ENCODE results near the gene IMMT.
A peak's percentile ranks its signal among the peaks of the same experiment; 100 is the strongest.

The IMMT gene

DNA sequence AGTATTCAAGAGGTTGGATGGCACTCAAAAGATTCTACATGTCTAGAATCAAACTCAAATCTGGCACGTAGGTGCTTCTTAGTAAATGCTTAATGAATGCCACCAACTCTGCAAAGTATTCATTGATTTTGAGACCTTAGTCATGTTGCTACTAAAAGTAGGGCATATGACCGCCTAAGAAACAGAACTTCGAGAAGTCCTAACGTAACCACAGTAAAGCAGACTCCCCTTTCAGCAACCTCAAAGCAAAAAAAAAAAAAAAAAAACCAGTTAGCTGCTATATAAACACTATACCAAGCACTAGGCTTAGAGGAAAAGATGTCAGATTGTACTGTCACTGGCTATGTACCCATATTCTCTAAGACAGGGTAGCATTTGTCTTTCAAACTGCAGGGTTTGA is 55.3 kb downstream of the IMMT start:
- DNase-seq: no peak

DNA sequence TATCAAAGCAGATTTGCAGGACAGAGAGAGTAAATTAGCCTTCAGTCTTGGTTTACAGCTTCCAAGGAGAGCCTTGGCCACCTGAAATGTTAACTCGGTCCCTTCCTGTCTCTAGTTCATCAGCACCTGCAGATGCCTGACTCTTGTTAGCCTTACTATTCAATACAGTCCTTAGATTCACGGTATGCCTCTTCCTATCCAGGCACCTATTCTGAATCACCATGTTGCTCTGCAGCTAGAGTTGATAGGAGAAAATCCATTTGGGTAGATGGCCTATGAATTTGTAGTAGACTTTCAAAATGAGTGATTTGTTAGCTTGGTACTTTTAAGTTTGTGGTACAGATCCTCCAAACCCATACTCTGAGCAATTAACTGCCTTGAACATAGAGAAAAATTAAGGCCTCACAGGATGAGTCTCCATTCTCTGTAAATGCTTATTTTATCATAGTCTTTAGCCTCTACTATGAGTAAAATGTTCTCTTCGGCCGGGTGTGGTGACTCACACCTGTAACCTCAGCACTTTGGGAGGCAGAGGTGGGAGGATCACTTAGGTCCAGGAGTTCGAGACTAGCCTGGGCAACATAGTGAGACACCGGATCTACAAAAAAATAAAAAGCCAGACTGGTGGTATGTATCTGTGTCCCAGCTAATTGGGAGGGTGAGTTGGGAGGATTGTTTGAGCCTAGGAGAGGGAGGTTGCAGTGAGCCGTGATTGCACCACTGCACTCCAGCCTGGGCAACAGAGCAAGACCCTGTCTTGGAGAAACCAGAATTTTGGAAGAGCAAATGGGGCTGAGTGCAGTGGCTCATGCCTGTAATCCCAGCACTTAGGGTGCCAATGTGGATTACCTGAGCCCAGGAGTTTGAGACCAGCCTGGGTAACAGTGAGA is 56.3 kb downstream of the IMMT start:
- DNase-seq: no peak

DNA sequence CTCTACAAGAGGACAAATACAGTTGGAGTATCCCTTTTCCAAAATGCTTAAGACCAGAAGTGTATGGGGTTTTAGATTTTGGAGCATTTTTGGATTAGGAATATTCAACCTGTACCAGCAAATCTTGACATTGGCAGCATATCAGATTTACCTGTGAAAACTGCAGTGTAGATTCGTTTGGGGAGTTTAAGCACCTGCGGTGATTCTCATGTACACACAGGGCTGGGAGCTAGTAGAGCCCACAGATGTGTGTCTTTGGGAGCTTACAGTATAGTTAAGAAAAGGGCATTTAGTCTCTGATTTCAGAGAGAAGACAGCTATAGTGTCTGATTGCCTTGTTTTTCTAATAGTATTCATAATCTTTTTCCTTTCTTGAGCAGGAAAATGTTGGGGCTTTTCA is 59.1 kb downstream of the IMMT start:
- DNase-seq: no peak

DNA sequence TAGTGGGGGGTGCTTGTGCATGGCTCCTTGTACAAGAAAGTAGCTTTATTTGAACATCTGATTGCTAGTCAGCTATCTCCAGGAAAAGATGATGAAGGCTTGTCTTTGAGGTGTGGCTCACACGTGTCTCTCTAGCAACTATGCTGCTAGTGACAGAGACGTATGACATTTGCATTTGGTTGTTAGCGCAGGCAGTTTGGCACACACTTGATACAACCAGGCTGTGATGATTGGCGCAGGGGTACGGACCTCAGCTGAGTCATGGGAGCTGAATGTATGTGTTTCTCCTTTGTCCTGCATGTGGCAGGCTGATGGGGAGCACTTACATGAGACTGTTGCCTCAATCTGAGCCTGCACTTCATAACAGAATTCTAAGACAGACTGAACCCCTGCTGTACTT is 59.6 kb downstream of the IMMT start:
- DNase-seq: no peak

DNA sequence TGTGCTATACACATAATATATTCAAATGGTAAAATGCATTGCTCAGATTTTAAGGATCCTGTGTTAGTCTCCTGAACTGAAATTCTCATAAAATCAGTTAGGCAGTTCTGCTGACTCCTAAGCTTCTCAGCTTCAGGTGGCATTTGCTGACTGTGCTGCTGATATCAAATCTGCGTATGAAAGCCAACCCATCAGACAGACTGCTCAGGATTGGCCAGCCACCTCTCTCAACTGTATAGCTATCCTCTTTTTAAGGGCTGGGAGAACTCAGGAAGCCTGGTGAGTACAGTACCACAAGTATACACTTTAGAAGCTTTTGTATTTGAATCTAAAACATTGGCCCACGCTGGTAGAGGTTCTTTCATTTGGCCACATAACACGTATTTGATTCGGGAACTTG is 60.6 kb downstream of the IMMT start:
- DNase-seq: no peak

DNA sequence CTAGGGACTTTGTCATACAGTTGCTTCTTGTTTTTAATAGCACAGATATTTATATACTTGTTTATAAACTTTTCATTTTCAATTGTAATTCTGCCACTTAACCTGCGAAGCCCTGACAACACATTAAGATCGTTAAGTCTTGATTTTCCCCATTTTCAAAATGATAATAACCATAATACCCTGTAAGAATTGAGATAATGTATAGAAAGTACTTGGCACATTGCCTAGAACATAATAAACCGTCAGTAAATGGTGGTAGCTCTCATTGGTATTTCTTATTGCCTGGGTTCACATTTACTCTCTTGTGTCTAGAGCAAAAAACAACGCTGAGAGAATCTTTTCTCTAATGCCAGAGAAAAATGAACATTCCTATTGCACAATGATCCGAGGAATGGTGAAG is 70.6 kb downstream of the IMMT start:
- DNase-seq: no peak

DNA sequence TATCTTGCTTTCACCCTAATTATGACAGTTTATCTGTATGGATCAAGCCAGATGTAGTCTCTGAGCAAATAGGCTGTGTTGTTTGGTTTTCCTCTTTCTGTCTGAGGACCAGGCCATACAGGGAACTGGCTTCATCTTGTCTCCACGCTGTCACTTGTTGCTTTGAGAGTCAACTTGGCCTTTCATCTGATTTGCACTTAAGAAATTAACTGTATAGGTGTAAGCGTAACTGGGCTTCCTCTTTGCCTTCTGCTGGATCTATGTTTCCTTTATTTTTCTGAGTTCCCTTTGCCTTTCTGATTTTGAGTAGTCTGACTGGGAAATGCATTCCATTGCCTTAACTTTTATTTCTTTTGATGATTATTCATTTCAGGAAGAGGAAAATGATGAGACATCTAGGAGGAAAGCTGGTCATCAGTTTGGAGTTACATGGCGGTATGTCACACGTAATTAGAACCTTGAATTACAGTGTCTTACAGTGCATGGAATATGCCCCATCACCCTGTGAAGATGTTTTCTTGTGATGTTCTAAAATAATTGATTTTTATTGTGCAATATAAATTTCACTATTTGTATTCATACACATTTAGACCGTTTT is 71.8 kb downstream of the IMMT start:
- DNase-seq: no peak

DNA sequence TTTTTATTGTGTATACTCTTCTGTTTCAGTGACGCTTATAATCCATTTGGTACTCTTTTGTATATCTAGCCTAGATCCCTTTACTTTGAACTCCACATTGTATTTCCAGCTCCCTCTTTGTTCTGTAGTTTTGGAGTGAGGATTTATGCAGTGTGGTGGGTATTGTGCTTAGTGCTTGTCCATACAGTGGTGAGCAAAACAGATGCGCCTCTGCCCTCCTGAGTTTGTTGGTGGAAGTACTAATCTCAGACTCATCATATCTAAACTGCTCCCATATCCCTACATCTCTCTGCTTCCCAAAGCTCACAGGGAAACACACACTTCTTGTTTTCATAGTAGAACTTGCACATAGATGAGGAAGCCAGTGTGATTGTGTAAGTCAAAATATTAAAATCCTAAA is 77.1 kb downstream of the IMMT start:
- no peak for DNase-seq

DNA sequence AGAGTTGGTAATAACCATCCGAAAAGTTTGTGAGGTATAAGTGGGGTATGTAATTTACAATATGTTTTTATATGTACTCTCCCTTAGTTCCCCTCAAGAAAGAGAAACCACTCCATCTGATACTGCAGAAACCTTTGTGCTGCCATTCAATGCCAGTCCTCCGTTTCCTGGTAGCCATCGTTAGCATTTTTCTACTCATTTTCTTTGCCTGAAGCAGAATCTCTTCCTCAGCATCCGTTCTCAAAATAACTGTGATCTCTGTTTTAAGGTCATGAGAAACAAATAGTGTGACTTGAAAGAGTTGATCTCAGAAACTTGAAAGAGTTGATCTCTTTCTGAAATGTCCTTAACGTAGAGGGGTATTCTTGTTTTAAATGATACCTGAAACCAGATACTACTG is 88.2 kb downstream of the IMMT start:
- no peak for DNase-seq

DNA sequence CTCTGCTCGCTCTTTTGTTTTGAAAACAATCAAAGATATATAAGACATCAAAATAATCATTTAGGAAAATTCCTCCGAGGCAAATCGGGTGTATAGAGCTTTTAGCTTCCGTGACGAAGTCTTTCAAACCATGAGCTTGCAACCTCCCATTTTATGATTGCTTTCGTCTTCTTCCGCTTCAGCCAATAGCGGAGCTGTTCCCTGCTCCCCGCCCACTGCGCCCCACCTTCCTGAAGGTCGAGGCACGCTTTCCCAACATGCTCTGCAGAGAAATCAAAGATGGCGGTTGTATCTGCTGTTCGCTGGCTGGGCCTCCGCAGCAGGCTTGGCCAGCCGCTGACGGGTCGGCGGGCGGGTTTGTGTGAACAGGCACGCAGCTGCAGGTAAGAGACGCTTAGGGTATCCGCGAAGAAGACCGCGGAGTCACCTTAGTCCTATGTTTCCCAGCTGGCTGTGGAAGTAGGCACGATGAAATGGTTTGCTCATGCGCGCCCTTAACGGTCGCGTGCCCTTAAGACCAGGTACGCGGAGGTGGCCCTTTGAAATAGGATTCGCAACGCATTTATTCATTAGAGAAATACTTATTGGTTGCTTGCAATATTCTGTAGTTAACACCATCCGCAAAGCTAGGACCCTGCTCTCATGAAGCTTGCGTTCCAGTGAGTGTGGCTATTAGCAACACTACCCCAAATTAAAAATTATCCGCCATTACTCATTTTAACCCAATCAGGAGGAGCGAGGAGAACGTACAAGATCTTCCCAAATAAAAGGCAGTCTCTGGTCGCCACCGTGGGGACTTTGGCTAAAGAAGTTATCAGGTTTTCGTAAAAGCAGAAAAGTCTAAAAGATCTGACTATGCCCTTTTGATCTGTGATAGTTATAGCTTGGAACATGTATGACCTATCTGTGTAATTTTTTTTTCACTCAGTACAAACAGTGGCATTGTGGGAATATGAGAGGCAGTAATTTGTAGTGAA is 89.0 kb downstream of the IMMT start, which contains the start of gene PTCD3:
PTCD3 (plus strand) TSS at position 267 of the 977 bp plus-strand sequence; CDS start at position 280, 13 bp downstream.
- peak; percentile 93 for DNase-seq

DNA sequence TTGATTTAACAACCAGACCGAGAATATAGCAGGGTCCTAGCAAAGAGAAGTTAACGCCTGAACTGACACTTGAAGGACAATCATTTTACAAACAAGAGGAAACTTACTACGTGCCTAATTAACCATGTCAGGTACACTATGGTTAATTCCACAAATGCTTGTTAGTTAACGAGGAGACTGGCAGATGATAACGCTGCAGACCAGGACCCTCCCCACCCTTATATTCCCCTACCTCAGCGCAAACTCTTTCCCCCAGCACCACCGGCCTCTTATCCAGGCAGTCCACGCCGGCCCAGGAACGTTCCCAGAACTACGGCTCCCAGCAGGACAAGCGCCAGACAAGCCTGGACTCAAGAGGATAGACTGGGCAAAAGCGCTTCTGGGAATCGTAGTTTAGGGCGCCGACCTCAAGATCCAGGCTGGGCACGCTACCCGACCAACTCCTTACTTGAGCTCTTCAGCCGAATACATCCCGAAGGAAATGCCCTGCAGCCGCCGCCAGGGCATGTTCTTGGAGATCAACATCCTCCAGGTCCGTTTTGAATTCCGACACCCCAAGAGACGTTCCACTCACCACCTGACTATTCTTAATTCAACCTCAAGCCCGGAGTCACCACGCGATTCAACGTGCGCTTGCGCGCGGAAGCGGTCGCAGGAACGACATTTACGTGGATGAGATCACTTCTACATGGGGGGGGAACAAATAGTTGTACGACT is 89.9 kb downstream of the IMMT start, which contains the start of gene POLR1A:
POLR1A (minus strand) TSS at position 635 of the 717 bp plus-strand sequence; CDS start at position 525, 110 bp downstream.
- peak; percentile 90 for DNase-seq

DNA sequence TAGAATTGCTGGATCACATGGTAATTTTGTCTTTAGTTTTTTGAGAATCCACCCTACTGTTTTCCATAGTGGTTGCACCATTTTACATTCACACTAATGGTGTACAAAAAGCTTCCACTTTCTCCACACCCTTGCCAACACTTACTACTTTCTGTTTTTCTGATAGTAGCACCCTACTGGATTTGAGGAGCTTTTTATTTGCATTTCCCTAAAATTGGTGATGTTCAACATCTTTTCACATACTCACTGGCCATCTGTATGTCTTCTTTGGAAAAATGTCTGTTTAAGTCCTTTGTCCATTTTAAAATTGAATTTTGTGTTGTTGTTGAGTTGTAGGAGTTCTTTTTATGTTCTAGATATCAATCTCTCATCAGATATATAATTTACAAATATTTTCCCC is 93.1 kb downstream of the IMMT start:
- DNase-seq: no peak

DNA sequence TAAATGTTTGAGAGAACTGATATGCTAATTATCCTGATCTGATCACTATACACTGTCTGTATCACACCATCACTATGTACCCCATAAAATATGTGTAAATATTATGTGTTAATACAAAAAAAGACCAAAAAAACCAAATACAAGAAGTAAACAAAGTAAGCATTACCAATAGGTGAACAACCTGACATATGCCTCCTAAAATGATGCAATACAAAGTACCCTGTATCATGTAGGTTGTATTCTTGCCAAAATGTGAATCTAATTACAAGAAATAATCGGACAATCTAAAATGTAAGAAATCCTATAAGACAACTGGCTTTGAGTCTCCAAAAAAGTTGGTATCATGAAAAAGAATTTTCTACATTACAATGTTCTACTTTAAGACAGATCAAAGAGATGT is 97.3 kb downstream of the IMMT start:
- DNase-seq: no peak

DNA sequence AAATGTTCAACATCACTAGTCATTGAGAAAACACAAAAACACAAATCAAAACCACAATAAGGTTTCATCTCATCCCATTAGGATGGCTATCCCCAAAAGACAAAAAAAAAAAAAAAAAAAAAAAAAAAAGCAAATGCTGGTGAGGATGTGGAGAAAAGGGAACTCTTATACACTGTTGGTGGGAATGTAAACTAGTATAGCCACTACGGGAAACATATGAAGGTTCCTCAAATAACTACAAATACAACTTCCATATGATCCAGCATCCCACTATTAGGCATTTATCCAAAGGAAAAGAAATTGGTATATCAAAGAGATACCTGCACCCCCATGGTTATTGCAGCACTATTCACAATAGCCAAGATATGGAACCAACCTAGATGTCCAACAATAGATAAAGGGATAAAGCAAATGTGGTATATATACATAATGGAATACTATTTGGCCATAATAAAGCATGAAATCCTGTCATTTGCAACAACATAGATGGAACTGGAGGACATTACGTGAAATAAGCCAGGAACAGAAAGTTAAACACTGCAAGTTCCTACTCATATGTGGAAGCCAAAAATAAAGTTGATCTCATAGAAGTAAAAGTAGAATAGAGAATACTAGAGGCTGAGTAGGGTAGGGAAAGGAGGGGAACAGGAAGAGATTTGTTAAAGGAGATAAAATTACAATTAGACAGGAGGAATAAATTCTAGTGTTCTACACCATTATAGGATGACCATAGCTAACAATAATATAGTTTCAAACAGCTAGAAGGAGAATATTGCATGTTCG is 98.0 kb downstream of the IMMT start:
- DNase-seq: no peak

DNA sequence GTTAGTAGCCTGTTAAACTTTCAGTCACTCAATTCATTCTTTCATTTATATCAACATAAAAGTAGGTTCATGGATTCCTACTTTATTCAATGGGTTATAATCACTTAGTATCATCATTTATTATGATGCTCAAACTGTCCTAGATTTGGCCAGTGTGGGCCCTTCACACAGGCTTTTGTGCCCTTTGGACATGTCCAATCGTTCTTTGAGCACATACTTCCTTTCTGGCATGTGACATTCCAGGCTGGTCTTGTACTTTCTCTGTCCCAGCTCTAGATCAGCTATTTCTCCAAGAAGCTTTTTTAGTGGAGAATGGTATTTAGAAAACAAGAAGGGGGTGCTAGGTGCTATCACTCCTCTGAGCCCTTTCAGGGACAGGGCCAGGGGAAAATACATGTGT is 101.0 kb downstream of the IMMT start:
- DNase-seq: no peak

Measured in NCI-H69 (cell line).